Natural killer cell (primary cell): ENCODE data around the gene NOL7. TPM values are rescaled to one million over a fixed set of nuclear protein-coding genes. Genes with fewer than 3 reads are reported as not detected.

Experiments
- ATAC-seq, 3 donors: fragments of 150-1000 bp in 2 of 3; fragments of 200-7000 bp in 1 of 3; cut with Tn5 transposase; 1 replicate in 1 of 3; 2 replicates in 2 of 3; pipeline ENCODE4 v1.10.0; 2021; ENCODE audit warnings: mild to moderate bottlenecking in 2 of 3, moderate library complexity in 2 of 3
- DNase-seq, 2 donors: peaks; one replicate each; pipeline versions ENCODE4 v3.0.0 to v3.0.0-alpha.2; 2013 to 2021; ENCODE audit warnings: mixed read lengths in 1 of 2
- H3K27ac ChIP-seq: one replicate; pipeline ENCODE4 v1.5.1; 2013; ENCODE audit warnings: mild to moderate bottlenecking, low read length
- H3K27me3 ChIP-seq: one replicate; pipeline ENCODE4 v1.6.1; 2013; ENCODE audit warnings: low read length; ENCODE audit not compliant: control insufficient read depth, insufficient read depth
- H3K36me3 ChIP-seq: one replicate; pipeline ENCODE4 v1.6.1; 2013; ENCODE audit warnings: low read length; ENCODE audit not compliant: control insufficient read depth, insufficient read depth
- H3K4me1 ChIP-seq: one replicate; pipeline ENCODE4 v1.6.1; 2013; ENCODE audit warnings: low read length; ENCODE audit not compliant: control insufficient read depth, insufficient read depth
- H3K4me3 ChIP-seq: one replicate; pipeline ENCODE4 v1.5.1; 2013; ENCODE audit warnings: low read length
- H3K9me3 ChIP-seq: one replicate; pipeline ENCODE4 v1.6.1; 2013; ENCODE audit warnings: low read length; ENCODE audit not compliant: control insufficient read depth, insufficient read depth
- H3K27ac Mint-ChIP-seq, 2 donors: one replicate each; pipeline ENCODE4 v1.8.0; 2022; ENCODE audit warnings: mild to moderate bottlenecking in 2 of 2, mixed read lengths in 2 of 2, moderate library complexity in 1 of 2
- H3K27me3 Mint-ChIP-seq, 2 donors: one replicate each; pipeline ENCODE4 v1.8.0; 2022; ENCODE audit warnings: low read depth in 2 of 2, mixed read lengths in 2 of 2
- H3K36me3 Mint-ChIP-seq: one replicate; pipeline ENCODE4 v1.8.0; 2022; ENCODE audit warnings: mixed read lengths
- H3K4me1 Mint-ChIP-seq, 2 donors: one replicate each; pipeline ENCODE4 v1.8.0; 2022; ENCODE audit warnings: mixed read lengths in 2 of 2
- H3K4me3 Mint-ChIP-seq: one replicate; pipeline ENCODE4 v1.8.0; 2022; ENCODE audit warnings: mild to moderate bottlenecking, moderate library complexity, mixed read lengths
- H3K9me3 Mint-ChIP-seq, 2 donors: one replicate each; pipeline ENCODE4 v1.8.0; 2022; ENCODE audit warnings: mixed read lengths in 2 of 2
- CTCF ChIP-seq: fragments of 200-600 bp; IDR thresholded peaks from one replicate; pipeline ENCODE4 v1.8.0; 2022; ENCODE audit warnings: antibody characterized with exemption
- WGBS: methylation state at CpG from one replicate; pipeline ENCODE4 v1.1.7; 2013; ENCODE audit warnings: missing lambda C conversion rate; ENCODE audit not compliant: insufficient coverage; 5-methylcytosine and 5-hydroxymethylcytosine counted together
- intact Hi-C: fragments of 100-400 bp; cut with micrococcal nuclease; formaldehyde crosslinking; loops from one replicate; pipeline ENCODE4 v1.14.2; 2022
- total RNA-seq, 4 donors: library from RNA; stranded (reverse); fragments of 120-200 nt in 1 of 4; gene quantifications; one replicate each; pipeline versions ENCODE4 v1.2.3 to v1.2.4, GENCODE V29; 2013 to 2022

NOL7 gene
- total RNA-seq, 3 donors from 2014 or later (not counting 1 experiment from before 2014, with no cell fraction given), result 24.7 to 31.3 (median 29.6) TPM

DNA sequence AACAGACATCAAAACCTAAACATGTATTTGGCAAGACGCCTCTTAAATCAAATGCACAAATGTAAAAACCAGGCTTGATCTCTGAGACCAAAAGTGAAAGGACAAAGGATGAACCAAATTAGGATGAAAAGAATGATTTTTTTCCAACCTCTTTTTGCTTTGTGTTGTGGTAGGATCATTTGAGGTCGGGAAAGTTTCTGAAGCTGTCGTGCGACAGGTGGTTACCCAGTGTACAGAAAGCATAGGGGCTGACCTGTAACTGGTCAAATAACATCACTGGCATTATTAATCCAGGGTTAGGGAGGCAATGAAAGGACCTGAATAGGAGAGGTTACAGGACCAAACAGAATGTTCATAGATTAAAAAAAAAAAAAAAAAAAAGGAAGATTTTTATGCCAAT lies 18.1 kb upstream of the NOL7 start:
- Histone ChIP-seq H3K4me1 (no peaks in the 10 kb centered on the region), H3K27me3 (no peaks in the 10 kb centered on the region), H3K36me3 (peaks cover 55% of the 10 kb centered on the region), H3K27ac (no peak overlapping the region), H3K4me3 (no peak overlapping the region), H3K9me3 (no peaks in the 10 kb centered on the region)
- ATAC-seq (no peak), DNase-seq (no peak)
- TF ChIP-seq CTCF, result no peak
- H3K27ac Mint-ChIP-seq, result no peak overlapping the region
- H3K36me3 Mint-ChIP-seq, result peaks cover 25% of the 10 kb centered on the region
- no peaks in the 10 kb centered on the region for H3K27me3 Mint-ChIP-seq
- no peaks in the 10 kb centered on the region for H3K9me3 Mint-ChIP-seq
- no peaks in the 10 kb centered on the region for H3K4me1 Mint-ChIP-seq
- 85% methylated on average over 3 of the region's 4 CpGs for WGBS
- intact Hi-C loops, result no loop called here
- no peak overlapping the region for H3K4me3 Mint-ChIP-seq

DNA sequence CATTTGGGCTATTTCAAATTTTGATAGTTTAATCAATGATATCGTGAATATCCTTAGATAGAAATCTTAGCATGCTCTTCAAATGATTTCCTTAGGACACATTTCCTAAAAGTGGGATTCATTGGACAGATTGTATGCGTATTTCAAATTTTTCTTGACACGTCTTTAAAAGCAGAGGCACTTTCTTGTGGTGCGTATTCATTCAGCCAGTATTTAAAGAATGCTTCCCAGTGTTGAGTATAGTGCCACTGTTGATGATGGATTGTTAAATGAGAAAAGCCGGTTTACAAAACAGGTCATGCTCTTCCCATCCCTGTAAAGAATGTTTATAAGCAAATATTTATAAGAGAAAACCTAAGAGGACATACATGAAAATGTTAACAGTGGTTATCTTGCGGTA lies 15.1 kb upstream of the NOL7 start:
- Histone ChIP-seq H3K4me3 (no peak overlapping the region), H3K4me1 (no peaks in the 10 kb centered on the region), H3K27me3 (no peaks in the 10 kb centered on the region), H3K36me3 (peaks cover 40% of the 10 kb centered on the region), H3K9me3 (no peaks in the 10 kb centered on the region), H3K27ac (no peak overlapping the region)
- Mint-ChIP-seq H3K27ac (no peak overlapping the region), H3K4me3 (no peak overlapping the region), H3K9me3 (no peaks in the 10 kb centered on the region), H3K27me3 (no peaks in the 10 kb centered on the region), H3K4me1 (peaks cover 0 to 10% of the 10 kb centered on the region in 2 donors), H3K36me3 (peaks cover 25% of the 10 kb centered on the region)
- no peak for DNase-seq
- intact Hi-C loops, result no loop called here
- ATAC-seq, result no peak
- no peak for TF ChIP-seq CTCF
- WGBS, result 100% methylated on average over 4 of the region's 6 CpGs

DNA sequence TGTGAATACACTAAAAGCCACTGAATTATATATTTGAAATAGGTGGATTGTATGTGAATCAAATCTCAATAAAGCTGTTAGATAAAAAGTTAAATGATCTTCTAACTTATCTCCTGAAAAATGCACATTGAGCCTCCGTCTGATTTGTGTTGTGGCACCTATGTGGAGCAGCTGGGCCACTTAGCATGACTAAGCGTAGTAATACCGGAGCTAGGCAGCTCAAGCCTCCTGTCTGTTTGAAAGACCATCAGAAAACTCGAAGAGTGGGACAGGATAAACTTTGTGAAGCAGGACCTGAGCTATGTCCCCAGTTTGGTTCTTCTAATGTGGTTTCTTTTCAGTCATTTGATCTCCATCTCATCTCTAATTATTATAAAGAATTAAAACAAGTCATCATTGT lies 11.0 kb upstream of the NOL7 start:
- intact Hi-C loops, result no loop called here
- Histone ChIP-seq H3K9me3 (no peaks in the 10 kb centered on the region), H3K27ac (no peak overlapping the region), H3K4me1 (no peaks in the 10 kb centered on the region), H3K36me3 (peaks cover 17% of the 10 kb centered on the region), H3K4me3 (no peak overlapping the region), H3K27me3 (no peaks in the 10 kb centered on the region)
- H3K9me3 Mint-ChIP-seq, result no peaks in the 10 kb centered on the region
- no peak for TF ChIP-seq CTCF
- ATAC-seq (no peak), DNase-seq (no peak)
- no peaks in the 10 kb centered on the region for H3K27me3 Mint-ChIP-seq
- no peak overlapping the region for H3K4me3 Mint-ChIP-seq
- WGBS, result 76% methylated on average over 4 of the region's 4 CpGs
- peaks cover 17% of the 10 kb centered on the region for H3K36me3 Mint-ChIP-seq
- H3K27ac Mint-ChIP-seq, result no peak overlapping the region
- H3K4me1 Mint-ChIP-seq, result peaks cover 0 to 10% of the 10 kb centered on the region in 2 donors

DNA sequence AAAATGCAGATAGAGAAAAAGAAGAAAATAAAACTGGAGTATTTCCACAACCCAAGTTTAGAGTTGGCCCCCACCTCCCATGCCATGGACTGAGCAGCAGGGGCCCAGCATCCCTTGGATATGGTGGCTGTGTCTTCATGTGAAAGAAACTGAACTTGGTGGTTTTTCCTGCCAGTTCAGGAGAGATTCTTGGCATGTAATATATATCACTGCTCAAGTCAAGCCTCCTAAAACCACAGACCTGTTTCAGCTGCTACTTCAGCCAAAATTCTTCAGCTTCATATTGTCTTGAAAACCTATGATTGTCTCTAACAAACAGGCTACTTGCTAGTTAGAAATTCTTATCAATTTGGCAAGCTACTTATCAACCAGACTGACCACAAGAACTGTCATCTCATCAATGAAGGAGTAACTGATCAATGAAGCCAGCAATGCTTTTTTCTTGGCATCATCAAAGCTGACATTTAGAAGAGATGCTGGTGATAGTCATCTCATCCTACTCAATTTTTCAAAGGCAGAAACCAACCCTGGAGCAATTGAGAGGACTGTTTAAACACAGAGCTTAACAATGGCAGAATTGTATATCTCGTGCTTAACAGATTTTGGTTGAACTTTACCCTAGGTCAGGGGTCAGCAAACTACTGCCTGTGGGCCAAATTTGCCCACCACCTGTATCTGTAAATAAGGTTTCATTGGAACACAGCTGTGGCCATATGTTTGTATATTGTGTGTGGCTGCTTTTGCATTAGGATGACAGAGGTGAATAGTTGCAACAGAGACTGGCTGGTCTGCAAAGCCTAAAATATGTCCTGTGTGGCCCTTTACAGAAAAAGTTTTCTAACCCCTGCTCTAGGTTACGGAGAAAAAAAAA lies 10.4 kb upstream of the NOL7 start:
- H3K27ac ChIP-seq, result no peak overlapping the region
- no peak overlapping the region for H3K27ac Mint-ChIP-seq
- H3K27me3 ChIP-seq, result no peaks in the 10 kb centered on the region
- intact Hi-C loops, result no loop called here
- no peak overlapping the region for H3K4me3 Mint-ChIP-seq
- H3K9me3 ChIP-seq, result no peaks in the 10 kb centered on the region
- 97% methylated on average over 2 of the region's 2 CpGs for WGBS
- peaks cover 17% of the 10 kb centered on the region for H3K36me3 Mint-ChIP-seq
- H3K4me3 ChIP-seq, result no peak overlapping the region
- TF ChIP-seq CTCF, result no peak
- peaks cover 0 to 10% of the 10 kb centered on the region in 2 donors for H3K4me1 Mint-ChIP-seq
- H3K36me3 ChIP-seq, result peaks cover 12% of the 10 kb centered on the region
- H3K27me3 Mint-ChIP-seq, result no peaks in the 10 kb centered on the region
- ATAC-seq (no peak), DNase-seq (no peak)
- H3K4me1 ChIP-seq, result no peaks in the 10 kb centered on the region
- H3K9me3 Mint-ChIP-seq, result no peaks in the 10 kb centered on the region
